Activated CD4-positive, CD25-positive, alpha-beta regulatory T cell treated with anti-CD3 and anti-CD28 coated beads, Interleukin-2, amount 50 U/mL, for 72 hours (primary cell): ENCODE measurements around the gene DNAJC8.

Experiments
- DNase-seq: peaks from one replicate; pipeline ENCODE4 v3.0.0; 2021

The DNAJC8 gene

GRCh38 chr1:28199328-28200233 lies 33.2 kb downstream of the DNAJC8 start:
- peak; percentile 64 for DNase-seq

- DNase-seq: no peak
These were observed 35.0 kb downstream of the DNAJC8 start for GRCh38 chr1:28197682-28198415.

GRCh38 chr1:28196330-28196729 lies 36.5 kb downstream of the DNAJC8 start:
- no peak for DNase-seq

- no peak for DNase-seq
These were observed 37.0 kb downstream of the DNAJC8 start for GRCh38 chr1:28195780-28196179.

GRCh38 chr1:28194326-28195035 lies 38.3 kb downstream of the DNAJC8 start:
- DNase-seq: no peak

GRCh38 chr1:28193701-28194161 lies 39.1 kb downstream of the DNAJC8 start:
- DNase-seq: no peak

- DNase-seq: no peak
These were observed 41.7 kb downstream of the DNAJC8 start for GRCh38 chr1:28190996-28191645.

- no peak for DNase-seq
These were observed 42.4 kb downstream of the DNAJC8 start for GRCh38 chr1:28190337-28190979.

- DNase-seq: no peak
These were observed 47.8 kb downstream of the DNAJC8 start for GRCh38 chr1:28185071-28185470.

GRCh38 chr1:28180306-28181305 lies 52.2 kb downstream of the DNAJC8 start:
- no peak for DNase-seq

GRCh38 chr1:28178690-28179485 lies 53.9 kb downstream of the DNAJC8 start:
- no peak for DNase-seq

GRCh38 chr1:28176492-28177470 lies 56.0 kb downstream of the DNAJC8 start, which contains the start of gene PTAFR:
Gene PTAFR, minus strand, starts transcription at chr1:28176690. Its CDS starts 25,669 bp downstream, at chr1:28151021.
- DNase-seq: no peak

GRCh38 chr1:28175955-28176485 lies 56.8 kb downstream of the DNAJC8 start:
- DNase-seq: no peak

- no peak for DNase-seq
These were observed 58.9 kb downstream of the DNAJC8 start for GRCh38 chr1:28173980-28174297.

- no peak for DNase-seq
These were observed 59.5 kb downstream of the DNAJC8 start for GRCh38 chr1:28173151-28173979.

GRCh38 chr1:28172713-28173150 lies 60.1 kb downstream of the DNAJC8 start:
- DNase-seq: no peak

- DNase-seq: no peak
These were observed 61.6 kb downstream of the DNAJC8 start for GRCh38 chr1:28171246-28171645.
